Mesothelial cell of epicardium (in vitro differentiated cells): ENCODE data around the gene OIT3. TPM values are rescaled to one million over a fixed set of nuclear protein-coding genes. Genes with fewer than 3 reads are reported as not detected.

Source experiments
- DNase-seq, 2 experiments: peaks; one replicate each; pipeline ENCODE4 v3.0.0; 2021; ENCODE audit warnings: low spot score in 2 of 2; ENCODE audit not compliant: unreplicated experiment in 2 of 2
- H3K27ac Mint-ChIP-seq: 2 replicates; pipeline ENCODE4 v1.8.0; 2021; ENCODE audit warnings: mixed read lengths
- H3K27me3 Mint-ChIP-seq: 2 replicates; pipeline ENCODE4 v1.8.0; 2021; ENCODE audit warnings: low read depth, mixed read lengths
- H3K36me3 Mint-ChIP-seq: 2 replicates; pipeline ENCODE4 v1.8.0; 2021; ENCODE audit warnings: mixed read lengths
- H3K4me1 Mint-ChIP-seq: 2 replicates; pipeline ENCODE4 v1.8.0; 2021; ENCODE audit warnings: mixed read lengths
- H3K4me3 Mint-ChIP-seq: 2 replicates; pipeline ENCODE4 v1.8.0; 2021; ENCODE audit warnings: mild to moderate bottlenecking, moderate library complexity, mixed read lengths
- H3K9me3 Mint-ChIP-seq: 2 replicates; pipeline ENCODE4 v1.8.0; 2021; ENCODE audit warnings: mixed read lengths
- CTCF ChIP-seq: fragments of 200-600 bp; sonication (generic); IDR thresholded peaks from one replicate; pipeline ENCODE4 v1.5.0; 2021; ENCODE audit warnings: antibody characterized with exemption; ENCODE audit not compliant: unreplicated experiment
- total RNA-seq: library from RNA; stranded (reverse); gene quantifications from 3 replicates; pipeline ENCODE4 v1.2.1, GENCODE V29; 2021

Gene OIT3
- 0.34 to 0.72 TPM (median 0.38 TPM) in 3 replicates for total RNA-seq

GRCh38 chr10:72893136-72893798 lies at the start of gene OIT3:
Gene OIT3 (plus strand): TSS chr10:72893739. CDS start chr10:72893799, 60 bp downstream.
- TF ChIP-seq CTCF, result no peak
- peaks cover 3% of the 10 kb centered on the region for H3K4me1 Mint-ChIP-seq
- no peak within 1 kb of the TSS for H3K27ac Mint-ChIP-seq
- H3K9me3 Mint-ChIP-seq, result no peaks in the 10 kb centered on the region
- H3K27me3 Mint-ChIP-seq, result no peaks in the 10 kb centered on the region
- no peak for DNase-seq
- peaks cover 16% of the 10 kb centered on the region for H3K36me3 Mint-ChIP-seq
- no peak within 1 kb of the TSS for H3K4me3 Mint-ChIP-seq

GRCh38 chr10:72846238-72846637 lies 47.3 kb upstream of the OIT3 start:
- DNase-seq, result no peak
- H3K4me1 Mint-ChIP-seq, result no peaks in the 10 kb centered on the region
- H3K27ac Mint-ChIP-seq, result no peak overlapping the region
- no peaks in the 10 kb centered on the region for H3K27me3 Mint-ChIP-seq
- no peak for TF ChIP-seq CTCF
- peaks cover 20% of the 10 kb centered on the region for H3K36me3 Mint-ChIP-seq
- H3K9me3 Mint-ChIP-seq, result peaks cover 2% of the 10 kb centered on the region
- no peak overlapping the region for H3K4me3 Mint-ChIP-seq

GRCh38 chr10:72847681-72848080 lies 45.9 kb upstream of the OIT3 start:
- Mint-ChIP-seq H3K36me3 (peaks cover 31% of the 10 kb centered on the region), H3K4me3 (no peak overlapping the region), H3K27ac (no peak overlapping the region), H3K9me3 (peaks cover 15% of the 10 kb centered on the region), H3K4me1 (no peaks in the 10 kb centered on the region), H3K27me3 (no peaks in the 10 kb centered on the region)
- DNase-seq, result no peak
- no peak for TF ChIP-seq CTCF

- H3K9me3 Mint-ChIP-seq, result peaks cover 24% of the 10 kb centered on the region
- peaks cover 35% of the 10 kb centered on the region for H3K36me3 Mint-ChIP-seq
- no peak for DNase-seq
- no peaks in the 10 kb centered on the region for H3K4me1 Mint-ChIP-seq
- H3K27me3 Mint-ChIP-seq, result no peaks in the 10 kb centered on the region
- H3K27ac Mint-ChIP-seq, result no peak overlapping the region
- H3K4me3 Mint-ChIP-seq, result no peak overlapping the region
- TF ChIP-seq CTCF, result no peak
Measured at GRCh38 chr10:72850861-72851260, 42.7 kb upstream of the OIT3 start.

GRCh38 chr10:72851509-72851908 lies 42.0 kb upstream of the OIT3 start:
- peaks cover 35% of the 10 kb centered on the region for H3K36me3 Mint-ChIP-seq
- no peak overlapping the region for H3K4me3 Mint-ChIP-seq
- no peak overlapping the region for H3K27ac Mint-ChIP-seq
- DNase-seq, result no peak
- H3K9me3 Mint-ChIP-seq, result peaks cover 24% of the 10 kb centered on the region
- no peak for TF ChIP-seq CTCF
- no peaks in the 10 kb centered on the region for H3K4me1 Mint-ChIP-seq
- no peaks in the 10 kb centered on the region for H3K27me3 Mint-ChIP-seq
